Coronary artery (tissue), 2 donors: ENCODE results near the gene TMEM74B.

Source experiments
- DNase-seq: peaks from one replicate; pipeline ENCODE4 v3.0.0-alpha.2; 2017; ENCODE audit warnings: low spot score
- H3K27ac ChIP-seq, 2 donors: fragments of 200-600 bp; sonication (generic); one replicate each; pipeline ENCODE4 v1.5.1; 2016 to 2019
- H3K4me3 ChIP-seq: fragments of 200-600 bp; sonication (generic); 2 replicates; pipeline ENCODE4 v1.5.1; 2016; ENCODE audit warnings: mild to moderate bottlenecking, moderate library complexity
- TF ChIP-seq, protein P1 (sequence below): fragments of 200-600 bp; sonication (generic); IDR thresholded peaks from one replicate; pipeline ENCODE4 v1.5.1; 2019; ENCODE audit warnings: antibody characterized with exemption

Gene TMEM74B

DNA sequence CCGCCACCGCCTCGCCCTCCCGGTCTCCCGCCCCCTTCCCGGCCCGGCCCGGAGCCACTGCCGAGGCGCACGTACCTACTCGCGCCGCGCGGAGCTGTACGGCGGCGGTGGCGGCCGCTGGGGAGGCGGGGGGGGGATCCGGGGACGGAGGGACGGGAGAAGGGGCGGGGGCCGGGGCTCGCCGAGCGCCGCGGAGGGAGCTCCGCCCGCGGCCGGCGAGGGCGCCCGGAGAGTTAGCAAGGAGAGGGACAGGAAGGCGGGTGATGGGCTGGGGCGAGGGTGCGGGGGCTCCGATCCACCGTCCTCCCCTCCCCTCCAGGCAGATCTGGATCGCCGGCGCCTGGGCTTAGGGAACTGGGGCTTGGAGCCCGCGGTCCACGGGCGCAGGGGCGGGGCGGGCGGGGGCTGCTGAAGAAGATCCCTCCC is 548 bp upstream of the TMEM74B start:
- no peak for DNase-seq
- Histone ChIP-seq H3K27ac (no peak overlapping the region), H3K4me3 (peak overlapping the region; percentile 73)
- TF ChIP-seq, protein P1, sequence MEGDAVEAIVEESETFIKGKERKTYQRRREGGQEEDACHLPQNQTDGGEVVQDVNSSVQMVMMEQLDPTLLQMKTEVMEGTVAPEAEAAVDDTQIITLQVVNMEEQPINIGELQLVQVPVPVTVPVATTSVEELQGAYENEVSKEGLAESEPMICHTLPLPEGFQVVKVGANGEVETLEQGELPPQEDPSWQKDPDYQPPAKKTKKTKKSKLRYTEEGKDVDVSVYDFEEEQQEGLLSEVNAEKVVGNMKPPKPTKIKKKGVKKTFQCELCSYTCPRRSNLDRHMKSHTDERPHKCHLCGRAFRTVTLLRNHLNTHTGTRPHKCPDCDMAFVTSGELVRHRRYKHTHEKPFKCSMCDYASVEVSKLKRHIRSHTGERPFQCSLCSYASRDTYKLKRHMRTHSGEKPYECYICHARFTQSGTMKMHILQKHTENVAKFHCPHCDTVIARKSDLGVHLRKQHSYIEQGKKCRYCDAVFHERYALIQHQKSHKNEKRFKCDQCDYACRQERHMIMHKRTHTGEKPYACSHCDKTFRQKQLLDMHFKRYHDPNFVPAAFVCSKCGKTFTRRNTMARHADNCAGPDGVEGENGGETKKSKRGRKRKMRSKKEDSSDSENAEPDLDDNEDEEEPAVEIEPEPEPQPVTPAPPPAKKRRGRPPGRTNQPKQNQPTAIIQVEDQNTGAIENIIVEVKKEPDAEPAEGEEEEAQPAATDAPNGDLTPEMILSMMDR, result no peak

DNA sequence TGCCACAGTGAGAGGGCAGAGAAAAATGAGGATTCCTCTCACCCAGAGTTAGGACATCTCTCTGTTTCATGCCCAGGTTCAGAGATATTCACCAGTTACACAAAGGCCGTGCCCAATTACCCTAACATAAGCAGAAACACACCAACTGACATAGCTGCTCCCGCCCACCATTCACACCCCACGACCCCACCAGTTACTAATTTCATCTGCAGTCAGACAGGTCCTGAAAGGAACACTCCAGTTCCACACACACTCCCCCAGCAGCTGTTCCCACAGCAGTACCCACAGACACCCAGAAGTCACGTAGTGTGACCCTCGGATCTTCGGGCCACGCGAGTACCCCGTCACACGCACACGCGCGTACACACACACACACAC is 532 bp downstream of the TMEM74B start:
- TF ChIP-seq, protein P1, result no peak
- H3K4me3 ChIP-seq, result peak overlapping the region; percentile 73
- H3K27ac ChIP-seq, result no peak overlapping the region
- no peak for DNase-seq

DNA sequence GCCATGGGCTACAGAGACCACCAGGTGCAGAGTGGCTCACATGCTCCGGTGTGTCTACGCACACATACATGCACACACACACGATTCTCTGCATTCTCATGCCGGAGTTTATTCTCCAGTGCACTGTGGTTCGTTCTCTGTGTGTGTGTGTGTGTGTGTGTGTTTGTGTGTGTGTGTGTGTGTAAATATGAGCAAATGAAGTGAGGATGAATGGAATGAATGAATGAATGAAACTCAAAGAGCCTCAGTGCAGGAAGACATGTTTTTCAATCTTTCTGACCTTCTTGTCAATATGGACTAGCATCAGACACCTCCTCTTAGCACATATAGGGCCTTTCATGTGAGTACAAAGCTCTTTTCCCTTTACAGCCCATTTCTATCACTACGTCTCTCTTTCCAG is 1.6 kb downstream of the TMEM74B start:
- TF ChIP-seq, protein P1, result no peak
- H3K27ac ChIP-seq, result no peak overlapping the region
- H3K4me3 ChIP-seq, result no peak overlapping the region
- no peak for DNase-seq

DNA sequence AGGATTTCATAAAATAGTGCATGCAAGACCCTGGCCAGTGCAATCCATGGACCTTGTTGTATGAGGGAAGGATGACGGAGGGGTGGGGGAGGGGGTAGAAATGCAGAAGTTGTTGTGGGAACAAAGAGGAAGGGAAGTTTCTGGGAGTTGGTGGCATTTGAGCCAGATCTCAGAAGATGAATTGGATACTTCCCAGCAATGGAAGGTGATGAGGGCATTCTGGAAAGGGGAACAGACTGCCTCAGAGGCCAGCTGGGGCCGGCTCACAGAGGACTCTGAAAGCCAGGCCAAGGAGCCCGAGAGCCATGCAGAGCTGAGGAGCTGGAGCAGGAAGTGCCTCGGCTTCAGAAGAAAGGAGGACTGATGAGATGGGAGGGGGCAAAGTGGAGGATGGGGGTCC is 2.7 kb downstream of the TMEM74B start:
- H3K27ac ChIP-seq, result no peak overlapping the region
- no peak overlapping the region for H3K4me3 ChIP-seq
- TF ChIP-seq, protein P1, result no peak
- no peak for DNase-seq

DNA sequence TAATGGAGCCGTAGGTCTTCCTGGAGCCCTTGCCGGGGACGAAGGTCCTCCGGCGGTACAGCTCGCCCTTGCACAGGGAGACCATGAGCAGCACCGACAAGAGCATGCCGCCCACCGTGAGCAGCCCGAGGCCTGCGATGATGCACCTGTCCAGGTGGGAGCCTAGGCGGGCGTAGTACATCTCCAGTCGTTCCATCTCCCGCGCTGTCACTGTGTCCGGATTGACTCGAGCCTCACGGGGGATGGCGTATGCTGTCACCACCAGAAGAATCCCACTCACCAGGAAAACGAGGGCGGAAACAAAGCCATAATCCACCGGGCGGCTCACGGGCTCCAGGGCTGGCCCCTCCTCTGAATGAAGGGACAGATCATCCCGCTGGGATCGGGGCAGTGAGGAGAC is 3.8 kb downstream of the TMEM74B start:
- DNase-seq, result no peak
- Histone ChIP-seq H3K4me3 (no peak overlapping the region), H3K27ac (no peak overlapping the region)
- TF ChIP-seq, protein P1, result no peak

DNA sequence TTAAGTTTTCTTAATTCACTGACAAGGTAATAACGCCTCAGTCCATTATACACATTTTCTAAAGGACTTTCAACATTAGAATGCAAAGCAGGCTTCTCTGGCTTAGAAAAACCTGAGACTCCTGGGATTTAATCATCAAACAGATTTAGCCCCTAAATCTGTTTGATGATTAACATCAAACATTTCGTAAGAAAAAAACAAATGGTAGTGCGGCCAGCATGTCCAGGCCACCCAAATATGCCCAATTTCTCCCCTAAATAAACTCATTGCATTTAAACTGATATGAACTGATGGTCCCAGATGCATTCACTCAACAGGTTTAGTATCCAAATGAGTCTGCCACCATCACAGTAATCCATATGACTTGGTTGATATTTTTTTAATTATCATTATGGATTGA is 6.2 kb downstream of the TMEM74B start:
- H3K4me3 ChIP-seq, result no peak overlapping the region
- DNase-seq, result no peak
- no peak overlapping the region for H3K27ac ChIP-seq
- TF ChIP-seq, protein P1, result no peak

DNA sequence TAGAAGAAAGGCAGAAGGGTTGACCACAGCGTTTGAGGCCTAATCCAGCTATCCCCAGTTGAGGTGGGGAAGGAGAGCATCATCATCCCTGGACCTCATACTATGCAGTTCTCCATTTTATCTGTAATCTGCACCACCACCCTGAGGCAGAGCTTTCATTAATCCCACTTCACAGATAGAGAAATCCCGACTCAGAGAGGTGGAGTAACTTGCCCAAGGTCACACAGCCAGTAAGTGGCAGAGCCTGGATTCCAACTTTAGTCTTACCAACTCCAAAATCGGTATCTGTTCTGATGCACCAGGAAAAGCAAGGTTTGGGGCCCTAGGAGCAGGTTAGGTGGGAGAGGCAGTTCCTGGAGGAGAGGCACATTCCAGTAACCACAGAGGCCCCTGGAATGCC is 6.7 kb downstream of the TMEM74B start:
- no peak overlapping the region for H3K4me3 ChIP-seq
- no peak for DNase-seq

More for the DNA sequence above, 6.7 kb downstream of the TMEM74B start:
- no peak overlapping the region for H3K27ac ChIP-seq
- TF ChIP-seq, protein P1, result no peak
